B cell (primary cell): Measurements from ENCODE around the gene PDK1. TPM values are rescaled to one million over a fixed set of nuclear protein-coding genes. Genes with fewer than 3 reads are reported as not detected.

Source experiments
- ATAC-seq: fragments of 200-7000 bp; cut with Tn5 transposase; one replicate; pipeline ENCODE4 v1.10.0; 2021; ENCODE audit warnings: low read depth, mild to moderate bottlenecking, moderate number of reproducible peaks, moderate library complexity
- CTCF ChIA-PET: fragments of 350-600 bp; sonication (Branson Sonifier 250); formaldehyde crosslinking; loops from one replicate; lab custom pipeline; 2021; ENCODE audit warnings: antibody characterized with exemption, inconsistent platforms; lab: Charles Lee
- POLR2A ChIA-PET: fragments of 350-600 bp; sonication (Branson Sonifier 250); formaldehyde crosslinking; loops from one replicate; lab custom pipeline; 2021; ENCODE audit warnings: antibody characterized with exemption; lab: Charles Lee
- DNase-seq: peaks from one replicate; pipeline ENCODE4 v3.0.0; 2013
- H2AFZ ChIP-seq: 2 replicates; pipeline ENCODE4 v1.6.1; 2012; ENCODE audit warnings: mild to moderate bottlenecking, low read depth, low read length; ENCODE audit not compliant: insufficient read depth, poor library complexity, severe bottlenecking
- H3K27ac ChIP-seq, 2 donors: 1 replicate in 1 of 2; 2 replicates in 1 of 2; pipeline ENCODE4 v1.5.1; 2012 to 2013; ENCODE audit warnings: low read length in 2 of 2, mild to moderate bottlenecking in 2 of 2, moderate library complexity in 1 of 2
- H3K27me3 ChIP-seq, 4 experiments: fragments of 200-600 bp in 1 of 4; sonication (generic) in 1 of 4; replicated peaks in 1 of 4; 1 replicate in 2 of 4; 2 replicates in 2 of 4; pipeline versions ENCODE4 v1.6.1 to v1.7.0; 2013 to 2016; ENCODE audit warnings: low read length in 3 of 4, mild to moderate bottlenecking in 2 of 4, mixed read lengths in 1 of 4, moderate library complexity in 1 of 4; ENCODE audit not compliant: insufficient read depth in 4 of 4, control insufficient read depth in 3 of 4; ENCODE audit errors: control extremely low read depth in 1 of 4
- H3K36me3 ChIP-seq, 2 experiments: replicated peaks in 1 of 2; 1 replicate in 1 of 2; 2 replicates in 1 of 2; pipeline versions ENCODE4 v1.6.1 to v1.7.1; 2013; ENCODE audit warnings: low read length in 1 of 2; ENCODE audit not compliant: insufficient read depth in 2 of 2, control insufficient read depth in 1 of 2; ENCODE audit errors: control extremely low read depth in 1 of 2, extremely low read depth in 1 of 2
- H3K4me1 ChIP-seq, 2 donors: fragments of 200-600 bp in 1 of 2; sonication (generic) in 1 of 2; 1 replicate in 1 of 2; 2 replicates in 1 of 2; pipeline versions ENCODE4 v1.5.1 to v1.6.1; 2013 to 2017; ENCODE audit warnings: low read length in 2 of 2; ENCODE audit not compliant: control insufficient read depth in 2 of 2, insufficient read depth in 2 of 2
- H3K4me2 ChIP-seq: replicated peaks from 2 replicates; pipeline ENCODE3; 2012; ENCODE audit warnings: mild to moderate bottlenecking, low read depth, low read length; ENCODE audit not compliant: poor library complexity, severe bottlenecking
- H3K4me3 ChIP-seq, 5 experiments: fragments of 200-600 bp in 1 of 5; sonication (generic) in 1 of 5; 1 replicate in 3 of 5; 2 replicates in 2 of 5; pipeline versions ENCODE4 v1.5.1 to v1.7.0; 2011 to 2016; ENCODE audit warnings: low read length in 4 of 5, mild to moderate bottlenecking in 4 of 5, low read depth in 2 of 5, control low read depth in 1 of 5, moderate library complexity in 1 of 5; ENCODE audit not compliant: insufficient read depth in 1 of 5; ENCODE audit errors: control extremely low read depth in 1 of 5, extremely low read depth in 1 of 5
- H3K79me2 ChIP-seq: fragments of 200-600 bp; sonication (generic); one replicate; pipeline ENCODE4 v1.6.0; 2016; ENCODE audit warnings: low read length; ENCODE audit not compliant: control insufficient read depth, insufficient read depth
- H3K9ac ChIP-seq: fragments of 200-600 bp; sonication (generic); 2 replicates; pipeline ENCODE4 v1.6.1; 2017; ENCODE audit warnings: mild to moderate bottlenecking, low read length, moderate library complexity
- H3K9me3 ChIP-seq, 3 donors: one replicate each; pipeline versions ENCODE4 v1.6.1 to v1.7.1; 2013; ENCODE audit warnings: low read length in 2 of 3; ENCODE audit not compliant: control insufficient read depth in 2 of 3, insufficient read depth in 1 of 3; ENCODE audit errors: control extremely low read depth in 1 of 3
- H4K20me1 ChIP-seq: 2 replicates; pipeline ENCODE4 v1.6.0; 2012; ENCODE audit warnings: mild to moderate bottlenecking, low read length; ENCODE audit not compliant: insufficient read depth, control insufficient read depth, poor library complexity, severe bottlenecking
- H3K27ac Mint-ChIP-seq: one replicate; pipeline ENCODE4 v1.8.0; 2021; ENCODE audit warnings: mixed read lengths
- H3K27me3 Mint-ChIP-seq: one replicate; pipeline ENCODE4 v1.8.0; 2021; ENCODE audit warnings: mixed read lengths
- H3K4me1 Mint-ChIP-seq: one replicate; pipeline ENCODE4 v1.8.0; 2021; ENCODE audit warnings: mixed read lengths
- H3K4me3 Mint-ChIP-seq: one replicate; pipeline ENCODE4 v1.8.0; 2021; ENCODE audit warnings: mixed read lengths
- H3K9me3 Mint-ChIP-seq: one replicate; pipeline ENCODE4 v1.8.0; 2022; ENCODE audit warnings: mixed read lengths; ENCODE audit not compliant: insufficient read depth
- EZH2 ChIP-seq: IDR thresholded peaks from 2 replicates; pipeline ENCODE4 v1.6.1; 2012; ENCODE audit warnings: borderline replicate concordance, low read depth, mild to moderate bottlenecking, moderate library complexity, low read length; ENCODE audit not compliant: insufficient read depth, poor library complexity, severe bottlenecking
- WGBS: methylation state at CpG from one replicate; pipeline ENCODE4 v1.1.5; 2013; ENCODE audit warnings: missing lambda C conversion rate; ENCODE audit not compliant: insufficient coverage; 5-methylcytosine and 5-hydroxymethylcytosine counted together
- intact Hi-C: fragments of 100-400 bp; cut with micrococcal nuclease; formaldehyde crosslinking; loops from one replicate; pipeline ENCODE4 v1.10.0; 2022
- polyA plus RNA-seq: library from polyadenylated mRNA; depleted of rRNA; stranded (reverse); fragments of >200 nt; gene quantifications from 2 replicates; pipeline ENCODE4 v1.2.3, GENCODE V29; 2012
- total RNA-seq, 2 donors: library from RNA; stranded (reverse); fragments of 120-200 nt in 1 of 2; gene quantifications; 1 replicate in 1 of 2; 2 replicates in 1 of 2; pipeline versions ENCODE4 v1.2.3 to v1.2.4, GENCODE V29; 2013 to 2022
- TF ChIP-seq, protein P1 (sequence below): fragments of 200-600 bp; IDR thresholded peaks from one replicate; pipeline ENCODE4 v1.8.0; 2022; ENCODE audit warnings: antibody characterized with exemption, mild to moderate bottlenecking

PDK1 gene
- total and polyA plus RNA-seq, 2 donors (not counting 1 experiment from before 2014, with no cell fraction given): 12.5 to 25.5 TPM

DNA sequence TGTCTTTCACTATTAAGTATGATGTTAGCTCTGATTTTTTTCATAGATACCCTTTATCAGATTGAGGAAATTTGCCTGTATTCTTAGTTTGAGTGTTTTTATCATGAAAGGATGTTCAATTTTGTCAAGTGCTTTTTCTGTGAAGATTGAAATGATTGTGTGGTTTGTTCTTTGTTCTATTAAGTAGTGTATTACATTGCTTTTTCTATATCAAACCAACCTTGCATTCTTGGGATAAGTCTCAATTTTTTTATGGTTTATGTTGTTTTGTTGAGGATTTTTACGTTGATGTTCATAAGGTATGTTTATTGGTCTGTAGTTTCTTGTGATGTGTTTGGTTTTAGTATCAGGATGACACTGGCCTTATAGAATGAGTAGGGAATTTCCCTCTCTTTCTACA lies 19.1 kb downstream of the PDK1 start:
- Histone ChIP-seq H4K20me1 (no peaks in the 10 kb centered on the region), H3K36me3 (peaks cover 31 to 55% of the 10 kb centered on the region in 2 experiments), H3K4me1 (no peaks in the 10 kb centered on the region), H3K9ac (no peak overlapping the region), H3K4me3 (no peak overlapping the region), H3K9me3 (peaks cover 10 to 17% (median 13%) of the 10 kb centered on the region in 3 donors), H3K79me2 (peaks cover 14% of the 10 kb centered on the region), H3K27ac (no peak overlapping the region), H2AFZ (no peak overlapping the region), H3K4me2 (no peak overlapping the region), H3K27me3 (no peaks in the 10 kb centered on the region)
- no CpG with 5 or more reads among the region's 1 CpG for WGBS
- no peak overlapping the region for H3K4me3 Mint-ChIP-seq
- no peaks in the 10 kb centered on the region for H3K27me3 Mint-ChIP-seq
- intact Hi-C loops: no loop called here
- no peak overlapping the region for H3K27ac Mint-ChIP-seq
- ChIA-PET POLR2A (no interaction called here), CTCF (interaction anchor here (1.1 kb wide), 1 partner anchor 22 kb away, joined by 4 read pairs; no protein-coding TSS in a partner anchor)
- DNase-seq (no peak), ATAC-seq (no peak)
- TF ChIP-seq, protein P1, sequence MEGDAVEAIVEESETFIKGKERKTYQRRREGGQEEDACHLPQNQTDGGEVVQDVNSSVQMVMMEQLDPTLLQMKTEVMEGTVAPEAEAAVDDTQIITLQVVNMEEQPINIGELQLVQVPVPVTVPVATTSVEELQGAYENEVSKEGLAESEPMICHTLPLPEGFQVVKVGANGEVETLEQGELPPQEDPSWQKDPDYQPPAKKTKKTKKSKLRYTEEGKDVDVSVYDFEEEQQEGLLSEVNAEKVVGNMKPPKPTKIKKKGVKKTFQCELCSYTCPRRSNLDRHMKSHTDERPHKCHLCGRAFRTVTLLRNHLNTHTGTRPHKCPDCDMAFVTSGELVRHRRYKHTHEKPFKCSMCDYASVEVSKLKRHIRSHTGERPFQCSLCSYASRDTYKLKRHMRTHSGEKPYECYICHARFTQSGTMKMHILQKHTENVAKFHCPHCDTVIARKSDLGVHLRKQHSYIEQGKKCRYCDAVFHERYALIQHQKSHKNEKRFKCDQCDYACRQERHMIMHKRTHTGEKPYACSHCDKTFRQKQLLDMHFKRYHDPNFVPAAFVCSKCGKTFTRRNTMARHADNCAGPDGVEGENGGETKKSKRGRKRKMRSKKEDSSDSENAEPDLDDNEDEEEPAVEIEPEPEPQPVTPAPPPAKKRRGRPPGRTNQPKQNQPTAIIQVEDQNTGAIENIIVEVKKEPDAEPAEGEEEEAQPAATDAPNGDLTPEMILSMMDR: no peak
- TF ChIP-seq EZH2: no peak
- H3K9me3 Mint-ChIP-seq: peaks cover 16% of the 10 kb centered on the region
- no peaks in the 10 kb centered on the region for H3K4me1 Mint-ChIP-seq

DNA sequence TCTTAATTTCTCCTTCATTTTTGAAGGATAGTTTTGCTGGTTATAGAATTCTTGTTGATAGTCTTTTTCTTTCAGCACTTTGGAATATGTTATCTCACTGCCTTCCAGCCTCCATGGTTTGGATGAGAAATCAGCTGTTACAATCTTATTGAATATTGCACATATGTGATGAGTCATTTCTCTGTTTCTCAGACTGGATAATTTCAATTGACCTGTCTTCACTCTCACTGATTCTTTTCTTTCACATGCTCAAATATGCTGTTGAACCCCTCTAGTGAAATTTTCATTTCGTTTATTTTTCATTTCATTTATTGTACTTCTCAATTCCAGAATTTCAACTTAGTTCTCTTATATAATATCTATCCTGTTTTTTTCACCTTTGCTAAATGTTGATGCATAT lies 22.2 kb downstream of the PDK1 start:
- Mint-ChIP-seq H3K4me3 (no peak overlapping the region), H3K27me3 (no peaks in the 10 kb centered on the region), H3K9me3 (peaks cover 14% of the 10 kb centered on the region), H3K27ac (no peak overlapping the region), H3K4me1 (peaks cover 6% of the 10 kb centered on the region)
- Histone ChIP-seq H3K4me1 (peaks cover 0 to 5% of the 10 kb centered on the region in 2 donors), H3K27me3 (no peaks in the 10 kb centered on the region), H3K9me3 (peaks cover 13 to 17% (median 13%) of the 10 kb centered on the region in 3 donors), H3K27ac (no peak overlapping the region), H2AFZ (no peak overlapping the region), H3K4me3 (no peak overlapping the region), H4K20me1 (peaks cover 7% of the 10 kb centered on the region), H3K36me3 (peaks cover 25 to 53% of the 10 kb centered on the region in 2 experiments), H3K79me2 (peaks cover 19% of the 10 kb centered on the region), H3K4me2 (no peak overlapping the region), H3K9ac (no peak overlapping the region)
- TF ChIP-seq EZH2: no peak
- TF ChIP-seq, protein P1: no peak
- intact Hi-C loops: no loop called here
- no CpG with 5 or more reads among the region's 1 CpG for WGBS
- ChIA-PET POLR2A (no interaction called here), CTCF (no interaction called here)
- DNase-seq: no peak
- no peak for ATAC-seq
